ENCODE data around the gene RNASE2. TPM values are rescaled to one million over a fixed set of nuclear protein-coding genes. Genes with fewer than 3 reads are reported as not detected.
"Not testable (repeated sequence)": the region's sequence is repeated elsewhere in the genome, so short reads cannot be mapped to it uniquely, and the experiment has no call there.

The RNASE2 gene
- total RNA-seq, 1 donor from 2014 or later, result 0.33 TPM

- ATAC-seq (no peak), DNase-seq (ENCODE audit: low spot score) (no peak)
Observed at GRCh38 chr14:20980906-20981305, 25.6 kb downstream of the RNASE2 start.

GRCh38 chr14:20982646-20983369 lies 27.5 kb downstream of the RNASE2 start:
- ATAC-seq (no peak), DNase-seq (ENCODE audit: low spot score) (no peak)

DNA sequence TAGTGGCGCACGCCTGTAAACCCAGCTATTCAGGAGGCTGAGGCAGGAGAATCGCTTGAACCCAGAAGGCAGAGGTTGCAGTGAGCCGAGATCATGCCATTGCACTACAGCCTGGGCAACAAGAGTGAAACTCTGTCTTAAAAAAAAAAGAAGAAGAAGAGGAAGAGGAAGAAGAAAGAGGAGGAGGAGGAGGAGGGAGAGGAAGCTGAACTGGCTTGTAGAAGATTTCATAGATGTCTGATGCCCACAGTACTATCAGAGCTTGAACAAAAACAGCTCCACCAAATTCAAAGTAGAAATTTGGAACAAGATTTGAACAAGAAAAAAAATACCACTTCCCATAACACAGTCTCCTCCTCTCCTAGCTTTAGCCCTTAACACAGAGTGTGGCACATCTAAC lies 30.4 kb downstream of the RNASE2 start:
- DNase-seq (ENCODE audit: low spot score); ATAC-seq: not testable (repeated sequence)

DNA sequence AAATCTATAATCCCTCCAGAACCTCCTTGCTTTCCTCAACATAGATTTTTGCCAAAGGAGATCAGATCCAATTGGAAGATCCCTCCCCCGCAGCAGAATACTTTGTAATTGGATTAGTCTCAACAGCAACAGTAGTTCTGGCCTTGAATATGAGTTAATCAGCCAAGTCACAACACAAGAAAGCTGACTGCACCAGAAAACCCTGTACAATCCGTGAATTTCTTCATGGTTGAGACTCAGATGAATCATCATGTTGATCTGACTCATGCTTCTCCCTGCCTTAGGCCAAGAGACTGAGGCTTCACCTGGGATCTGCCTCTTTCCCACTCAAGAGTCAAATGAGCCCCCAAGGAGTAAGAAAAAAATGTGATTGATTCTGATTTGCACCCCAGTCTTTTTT lies 31.5 kb downstream of the RNASE2 start:
- ATAC-seq, result no peak
- DNase-seq (ENCODE audit: low spot score), result no peak

- DNase-seq (ENCODE audit: low spot score) (no peak), ATAC-seq (no peak)
Observed at GRCh38 chr14:20988717-20989470, 33.6 kb downstream of the RNASE2 start.

- DNase-seq (ENCODE audit: low spot score) (no peak), ATAC-seq (no peak)
Observed at GRCh38 chr14:20989471-20989786, 34.1 kb downstream of the RNASE2 start.

GRCh38 chr14:20989787-20990600 lies 34.7 kb downstream of the RNASE2 start, which contains the start of gene METTL17:
Gene METTL17 (plus strand): TSS chr14:20989980. CDS start chr14:20990003, 23 bp downstream.
- DNase-seq (ENCODE audit: low spot score) (peak; percentile 88), ATAC-seq (peak; percentile 93)

GRCh38 chr14:20996521-20996920 lies 41.2 kb downstream of the RNASE2 start:
- no peak for DNase-seq (ENCODE audit: low spot score)

DNA sequence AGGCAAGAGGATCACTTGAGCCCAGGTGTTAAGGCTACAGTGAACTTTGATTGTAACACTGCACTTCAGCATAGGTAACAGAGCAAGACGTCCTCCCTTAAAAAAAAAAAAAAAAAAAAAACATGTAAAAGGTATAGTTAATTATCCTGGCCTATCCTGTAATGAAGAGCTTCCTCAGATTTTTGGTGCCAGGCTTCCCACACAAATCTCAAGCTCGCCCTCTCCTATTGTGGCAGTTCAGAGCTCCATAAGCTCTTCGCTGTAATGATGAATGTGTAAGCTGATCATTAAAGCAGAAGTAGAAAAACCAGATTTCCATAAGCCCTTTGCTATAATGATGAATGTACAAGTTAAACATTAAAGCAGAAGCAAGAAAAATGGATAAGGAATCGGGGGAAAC lies 41.8 kb downstream of the RNASE2 start:
- no peak for DNase-seq (ENCODE audit: low spot score)

More at GRCh38 chr14:20996521-20996920, 41.2 kb downstream of the RNASE2 start:
- ATAC-seq, result no peak

GRCh38 chr14:20997564-20997963 lies 42.3 kb downstream of the RNASE2 start:
- no peak for ATAC-seq

More for the DNA sequence above, 41.8 kb downstream of the RNASE2 start:
- no peak for ATAC-seq

GRCh38 chr14:20998139-20998538 lies 42.9 kb downstream of the RNASE2 start:
- ATAC-seq, result no peak

More at GRCh38 chr14:20997564-20997963, 42.3 kb downstream of the RNASE2 start:
- DNase-seq (ENCODE audit: low spot score), result no peak

DNA sequence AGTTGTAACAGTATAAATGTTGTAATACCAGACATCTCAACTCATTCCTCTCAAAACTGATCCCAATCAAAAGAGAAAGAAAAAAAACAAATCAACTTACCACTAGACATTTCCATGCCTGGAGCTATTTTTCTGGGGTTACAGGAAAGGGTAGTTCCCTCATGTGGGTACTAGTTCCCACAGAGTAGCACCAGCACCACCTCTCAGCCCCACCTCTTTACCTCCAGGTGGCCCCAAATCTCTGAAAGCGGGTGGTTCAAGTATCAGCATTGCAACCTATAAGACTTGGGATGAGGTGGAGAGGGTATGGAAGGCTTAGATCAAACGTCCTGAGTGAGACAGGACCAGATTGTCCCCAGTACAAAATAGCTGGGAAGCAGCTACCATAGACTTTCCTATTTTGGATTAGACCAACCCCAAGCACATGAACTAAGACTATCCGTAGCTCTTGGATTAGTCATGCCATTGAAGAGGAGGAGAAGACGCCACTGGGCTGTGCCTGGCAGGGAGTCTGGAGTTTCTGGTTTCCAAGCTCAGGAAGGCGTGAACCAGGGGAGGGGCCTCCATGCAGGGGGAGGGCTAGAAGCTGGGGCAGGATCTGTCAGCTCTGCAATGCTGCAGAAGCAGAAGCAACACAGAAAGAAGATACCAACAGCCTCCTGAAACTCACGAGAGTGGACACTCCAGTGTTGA lies 43.5 kb downstream of the RNASE2 start, which contains the start of gene SLC39A2:
SLC39A2 (plus strand) TSS at position 620 of the 693 bp plus-strand sequence. CDS start 154 bp downstream, outside the sequence.
- ATAC-seq (peak; percentile 58), DNase-seq (ENCODE audit: low spot score) (no peak)

More at GRCh38 chr14:20998139-20998538, 42.9 kb downstream of the RNASE2 start:
- DNase-seq (ENCODE audit: low spot score), result no peak

- no peak for DNase-seq (ENCODE audit: low spot score)
- ATAC-seq, result no peak
Observed at GRCh38 chr14:20999591-20999990, 44.3 kb downstream of the RNASE2 start.

GRCh38 chr14:21001218-21001617 lies 45.9 kb downstream of the RNASE2 start:
- no peak for ATAC-seq
- DNase-seq (ENCODE audit: low spot score), result no peak

DNA sequence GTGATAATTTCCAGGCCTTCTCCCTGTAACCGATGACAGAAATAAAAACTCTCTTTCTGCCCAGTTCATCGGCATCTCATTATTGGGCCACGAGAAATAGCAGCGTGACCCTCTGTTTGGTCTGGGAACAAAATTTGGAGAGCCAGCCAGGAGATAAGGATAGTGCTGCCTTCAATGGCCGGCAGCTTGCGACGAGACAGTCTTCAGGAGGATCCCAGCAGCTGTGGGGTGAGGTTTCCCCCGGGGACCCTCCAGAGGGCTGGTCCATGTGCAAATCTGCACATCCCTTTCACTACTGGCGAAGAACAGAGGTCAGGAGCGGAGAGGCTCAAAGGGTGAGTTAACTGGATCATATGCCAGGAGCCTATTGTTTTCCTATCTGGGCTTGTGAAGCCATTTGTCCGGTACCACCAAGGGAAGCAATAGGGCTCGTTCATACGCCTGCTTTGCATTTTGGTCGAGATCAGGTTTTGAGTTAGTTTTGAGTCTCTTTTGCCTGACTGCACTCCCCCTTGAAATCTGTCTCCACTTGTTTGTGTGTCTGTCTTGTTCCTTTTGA lies 48.6 kb downstream of the RNASE2 start:
- DNase-seq (ENCODE audit: low spot score) (no peak), ATAC-seq (no peak)

Other genes starting within 250 kb of the RNASE2 start
- gene EDDM3A, start 209.6 kb upstream of the RNASE2 start, total RNA-seq, result not detected
- gene EDDM3B, start 187.1 kb upstream of the RNASE2 start, total RNA-seq, result not detected
- 1.6 TPM for gene RNASE6, start 174.2 kb upstream of the RNASE2 start, total RNA-seq
- 21.4 TPM for gene RNASE1, start 152.6 kb upstream of the RNASE2 start, total RNA-seq
- gene RNASE3, start 64.1 kb upstream of the RNASE2 start, total RNA-seq, result not detected
- gene METTL17, start 34.5 kb downstream of the RNASE2 start, total RNA-seq, result 33.1 TPM
- not detected for gene SLC39A2, start 43.8 kb downstream of the RNASE2 start, total RNA-seq
- gene NDRG2, start 69.6 kb downstream of the RNASE2 start, total RNA-seq, result 165 TPM
- gene TPPP2, start 74.7 kb downstream of the RNASE2 start, total RNA-seq, result 4.6 TPM
- gene RNASE13, start 79.3 kb downstream of the RNASE2 start, total RNA-seq, result 0.10 TPM
- 0.13 TPM for gene RNASE7, start 86.9 kb downstream of the RNASE2 start, total RNA-seq
- gene RNASE8, start 102.3 kb downstream of the RNASE2 start, total RNA-seq, result not detected
- gene ARHGEF40, start 114.8 kb downstream of the RNASE2 start, total RNA-seq, result 41.9 TPM
- 8.0 TPM for gene ZNF219, start 143.2 kb downstream of the RNASE2 start, total RNA-seq
- 0.15 TPM for gene TMEM253, start 145.6 kb downstream of the RNASE2 start, total RNA-seq
- not detected for gene OR5AU1, start 200.6 kb downstream of the RNASE2 start, total RNA-seq

Measured in left lobe of liver (tissue), 2 donors.